SK-N-SH (cell line): ENCODE results near the gene CNIH3. TPM values are rescaled to one million over a fixed set of nuclear protein-coding genes. Genes with fewer than 3 reads are reported as not detected.
"Not testable (repeated sequence)": the region's sequence is repeated elsewhere in the genome, so short reads cannot be mapped to it uniquely, and the experiment has no call there.

Experiments
- CTCF ChIA-PET: fragments of 300-600, 350-600 bp; formaldehyde crosslinking; extraction: SDS; loops from one replicate; lab custom pipeline; 2021; lab: Yijun Ruan, JAX
- POLR2A ChIA-PET: fragments of 350-600 bp; sonication (Branson Sonifier 250); formaldehyde crosslinking; extraction: SDS; loops from one replicate; lab custom pipeline; 2020; ENCODE audit warnings: antibody characterized with exemption, inconsistent platforms; lab: Yijun Ruan, JAX
- DNase-seq: peaks from one replicate; pipeline ENCODE4 v3.0.0; 2012
- H2AFZ ChIP-seq: fragments of 200-600 bp; sonication (generic); 2 replicates; pipeline ENCODE4 v1.8.1; 2016; ENCODE audit warnings: antibody characterized with exemption, mild to moderate bottlenecking, low read depth
- H3F3A ChIP-seq: fragments of 200-600 bp; sonication (generic); replicated peaks from 2 replicates; pipeline ENCODE3; 2016; ENCODE audit warnings: antibody characterized with exemption, mild to moderate bottlenecking; ENCODE audit not compliant: insufficient read depth
- H3K27ac ChIP-seq, 2 experiments: fragments of 200-500 bp in 1 of 2; fragments of 200-600 bp in 1 of 2; sonication (Bioruptor generic) in 1 of 2; sonication (generic), shearing (Covaris generic) in 1 of 2; 2 replicates each; pipeline versions ENCODE4 v1.5.1 to v1.6.1; 2014 to 2016; ENCODE audit warnings: low read depth in 2 of 2, inconsistent platforms in 1 of 2, low read length in 1 of 2, mild to moderate bottlenecking in 1 of 2, mixed read lengths in 1 of 2
- H3K27me3 ChIP-seq: fragments of 200-600 bp; sonication (generic), shearing (Covaris generic); 2 replicates; pipeline ENCODE4 v1.6.1; 2016; ENCODE audit warnings: mixed run types; ENCODE audit not compliant: insufficient read depth
- H3K36me3 ChIP-seq, 2 experiments: fragments of 200-500 bp in 1 of 2; fragments of 200-600 bp in 1 of 2; sonication (Bioruptor generic) in 1 of 2; sonication (generic) in 1 of 2; replicated peaks in 1 of 2; 2 replicates each; pipeline versions ENCODE3 to v1.5.1; 2014 to 2016; ENCODE audit warnings: low read length in 1 of 2, mild to moderate bottlenecking in 1 of 2; ENCODE audit not compliant: insufficient read depth in 2 of 2, control insufficient read depth in 1 of 2
- H3K4me1 ChIP-seq, 2 experiments: fragments of 200-500 bp in 1 of 2; fragments of 200-600 bp in 1 of 2; sonication (Bioruptor generic) in 1 of 2; sonication (generic), shearing (Covaris generic) in 1 of 2; 2 replicates each; pipeline versions ENCODE4 v1.5.1 to v1.6.1; 2014 to 2016; ENCODE audit warnings: low read depth in 1 of 2, low read length in 1 of 2, mixed run types in 1 of 2; ENCODE audit not compliant: insufficient read depth in 2 of 2, control insufficient read depth in 1 of 2
- H3K4me2 ChIP-seq: fragments of 200-600 bp; sonication (generic), shearing (Covaris generic); 2 replicates; pipeline ENCODE4 v1.6.1; 2017; ENCODE audit warnings: mixed run types
- H3K4me3 ChIP-seq, 2 experiments: fragments of 200-500 bp in 1 of 2; fragments of 200-600 bp in 1 of 2; sonication (Bioruptor generic) in 1 of 2; sonication (generic), shearing (Covaris generic) in 1 of 2; 2 replicates each; pipeline versions ENCODE4 v1.5.1 to v1.8.1; 2014 to 2016; ENCODE audit warnings: low read depth in 2 of 2, inconsistent platforms in 1 of 2, low read length in 1 of 2, mild to moderate bottlenecking in 1 of 2, mixed read lengths in 1 of 2, moderate library complexity in 1 of 2
- H3K79me2 ChIP-seq: fragments of 200-600 bp; sonication (generic); 2 replicates; pipeline ENCODE4 v1.8.1; 2017; ENCODE audit warnings: mild to moderate bottlenecking; ENCODE audit not compliant: insufficient read depth
- H3K9ac ChIP-seq: fragments of 200-600 bp; sonication (generic); 2 replicates; pipeline ENCODE4 v1.6.1; 2017; ENCODE audit warnings: mixed run types
- H3K9me2 ChIP-seq: fragments of 200-600 bp; sonication (generic); 2 replicates; pipeline ENCODE4 v1.6.1; 2017; ENCODE audit warnings: mixed run types
- H3K9me3 ChIP-seq: fragments of 200-600 bp; sonication (generic); 2 replicates; pipeline ENCODE4 v1.6.1; 2017; ENCODE audit warnings: mixed run types, mild to moderate bottlenecking, moderate library complexity
- H4K20me1 ChIP-seq: fragments of 200-600 bp; sonication (generic); 2 replicates; pipeline ENCODE4 v1.6.1; 2017; ENCODE audit warnings: mild to moderate bottlenecking, mixed run types; ENCODE audit not compliant: insufficient read depth
- ELF1 ChIP-seq: IDR thresholded peaks from 2 replicates; pipeline ENCODE4 v1.4.0; 2012
- EZH2phosphoT487 ChIP-seq: fragments of 200-600 bp; sonication (generic); IDR thresholded peaks from 2 replicates; pipeline ENCODE4 v1.6.1; 2017; ENCODE audit warnings: low read depth, mixed run types, mild to moderate bottlenecking, antibody characterized with exemption, moderate library complexity, borderline replicate concordance
- FOXJ3 ChIP-seq: sonication (generic); formaldehyde crosslinking; IDR thresholded peaks from 2 replicates; pipeline ENCODE4 v1.5.1; 2020; ENCODE audit warnings: mild to moderate bottlenecking, missing genetic modification reagents
- FOXM1 ChIP-seq: IDR thresholded peaks from 2 replicates; pipeline ENCODE4 v1.4.0; 2012; ENCODE audit warnings: low read depth, mild to moderate bottlenecking
- MEF2A ChIP-seq: IDR thresholded peaks from 2 replicates; pipeline ENCODE4 v1.4.0; 2012; ENCODE audit warnings: low read depth, borderline replicate concordance
- POLR2AphosphoS5 ChIP-seq: IDR thresholded peaks from 2 replicates; pipeline ENCODE4 v1.6.1; 2012; ENCODE audit warnings: low read depth, low read length
- whole genome bisulfite sequencing: methylation state at CpG from one replicate; pipeline ENCODE4 v1.1.6; 2017; ENCODE audit warnings: low lambda C conversion rate; 5-methylcytosine and 5-hydroxymethylcytosine counted together
- polyA plus RNA-seq, 3 experiments: library from polyadenylated mRNA; depleted of rRNA; stranded (reverse); fragments of >200 nt; gene quantifications; 2 replicates each; pipeline ENCODE4 v1.2.3, GENCODE V29; 2012
- TF ChIP-seq, protein P1 (sequence below): IDR thresholded peaks from 2 replicates; pipeline ENCODE4 v1.6.1; 2012; ENCODE audit warnings: mild to moderate bottlenecking, low read depth, low read length, moderate library complexity
- TF ChIP-seq, protein P2 (sequence below): IDR thresholded peaks from 2 replicates; pipeline ENCODE4 v1.4.0; 2012; ENCODE audit warnings: low read depth, borderline replicate concordance
- TF ChIP-seq, protein P3 (sequence below): IDR thresholded peaks from 2 replicates; pipeline ENCODE4 v1.4.0; 2012; ENCODE audit warnings: low read depth, borderline replicate concordance

The CNIH3 gene
- polyA plus RNA-seq, 1 of the 3 experiments (the other 2 are of a cell fraction): 18.8 TPM

DNA sequence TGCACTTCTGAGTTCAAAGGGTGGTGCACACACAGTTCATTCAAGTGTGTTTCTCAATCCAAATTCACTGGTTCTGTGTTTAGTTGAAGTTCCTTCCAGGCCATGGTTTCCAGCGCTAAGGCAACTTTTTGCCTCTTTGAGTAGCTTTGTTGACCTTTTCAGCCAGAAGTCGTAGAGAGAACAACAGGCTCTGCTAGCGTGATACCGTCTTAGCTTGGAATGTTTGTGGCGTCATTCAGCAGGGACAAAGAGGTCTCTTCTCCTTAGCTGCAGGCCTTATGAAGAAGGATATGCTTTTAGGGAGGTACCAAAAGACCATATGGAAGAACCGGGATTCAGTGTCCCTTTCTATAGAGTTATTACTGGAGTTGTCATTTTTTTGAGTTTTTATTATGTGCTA, 65.7 kb downstream of the CNIH3 start:
- no peaks in the 10 kb centered on the region for H3K27me3 ChIP-seq
- H3K9ac ChIP-seq: no peak overlapping the region
- H3K4me2 ChIP-seq: no peak overlapping the region
- H3K4me3 ChIP-seq: no peak overlapping the region
- H3K79me2 ChIP-seq: peaks cover 3% of the 10 kb centered on the region; the same call in 1 of the 2 replicates
- peaks cover 0 to 13% of the 10 kb centered on the region in 2 experiments; a peak in 2 of 4 replicates for H3K4me1 ChIP-seq
- TF ChIP-seq FOXJ3: no peak
- no peak overlapping the region for H2AFZ ChIP-seq
- H4K20me1 ChIP-seq: peaks cover 4% of the 10 kb centered on the region; the same call in 1 of the 2 replicates
- peaks cover 4 to 20% of the 10 kb centered on the region in 2 experiments for H3K36me3 ChIP-seq
- no peak overlapping the region for H3K27ac ChIP-seq
- no peaks in the 10 kb centered on the region for H3K9me3 ChIP-seq
- ChIA-PET CTCF (interaction anchor here (1.0 kb wide), 2 partner anchors 169 to 170 kb away, joined by 3 to 5 read pairs; no protein-coding TSS in a partner anchor), POLR2A (no interaction called here)
- no peaks in the 10 kb centered on the region for H3F3A ChIP-seq
- no peak for DNase-seq
- WGBS: 91% methylated on average over 6 of the region's 6 CpGs
- H3K9me2 ChIP-seq: no peaks in the 10 kb centered on the region

DNA sequence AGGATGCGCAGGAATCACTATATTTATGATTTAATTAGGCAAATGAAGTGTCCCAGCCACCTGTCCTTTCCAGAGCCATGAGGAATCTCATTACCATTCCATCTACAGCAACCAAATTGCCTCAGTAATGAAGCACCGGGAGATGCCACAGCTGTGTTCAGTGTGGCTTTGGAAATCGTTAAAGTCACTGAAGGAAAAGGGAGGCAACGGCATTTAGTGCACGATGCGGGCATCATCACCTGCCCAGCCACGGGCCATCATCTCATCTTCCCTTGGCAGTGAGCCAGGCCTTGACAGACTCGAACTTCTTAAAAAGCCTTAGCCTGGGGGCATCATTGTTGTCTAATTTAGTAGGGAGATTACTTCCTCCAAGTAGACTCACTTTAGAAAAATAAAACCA, 67.8 kb downstream of the CNIH3 start:
- Histone ChIP-seq H4K20me1 (no peaks in the 10 kb centered on the region; the same call in 1 of the 2 replicates), H3K4me3 (no peak overlapping the region), H3K9me2 (no peaks in the 10 kb centered on the region), H3K9me3 (no peaks in the 10 kb centered on the region), H3K79me2 (peaks cover 3% of the 10 kb centered on the region), H3F3A (no peaks in the 10 kb centered on the region), H3K4me2 (no peak overlapping the region), H3K4me1 (peaks cover 0 to 13% of the 10 kb centered on the region in 2 experiments; a peak in 2 of 4 replicates), H3K36me3 (peaks cover 18 to 23% of the 10 kb centered on the region in 2 experiments)
- DNase-seq: no peak
- 55% methylated on average over 8 of the region's 8 CpGs for WGBS
- CTCF ChIA-PET: interaction anchor here (0.8 to 1.1 kb wide), 3 partner anchors 12 to 171 kb away, joined by 3 to 4 read pairs (median 4); no protein-coding TSS in a partner anchor
- POLR2A ChIA-PET: no interaction called here
- TF ChIP-seq POLR2AphosphoS5: no peak
- TF ChIP-seq, protein P1, sequence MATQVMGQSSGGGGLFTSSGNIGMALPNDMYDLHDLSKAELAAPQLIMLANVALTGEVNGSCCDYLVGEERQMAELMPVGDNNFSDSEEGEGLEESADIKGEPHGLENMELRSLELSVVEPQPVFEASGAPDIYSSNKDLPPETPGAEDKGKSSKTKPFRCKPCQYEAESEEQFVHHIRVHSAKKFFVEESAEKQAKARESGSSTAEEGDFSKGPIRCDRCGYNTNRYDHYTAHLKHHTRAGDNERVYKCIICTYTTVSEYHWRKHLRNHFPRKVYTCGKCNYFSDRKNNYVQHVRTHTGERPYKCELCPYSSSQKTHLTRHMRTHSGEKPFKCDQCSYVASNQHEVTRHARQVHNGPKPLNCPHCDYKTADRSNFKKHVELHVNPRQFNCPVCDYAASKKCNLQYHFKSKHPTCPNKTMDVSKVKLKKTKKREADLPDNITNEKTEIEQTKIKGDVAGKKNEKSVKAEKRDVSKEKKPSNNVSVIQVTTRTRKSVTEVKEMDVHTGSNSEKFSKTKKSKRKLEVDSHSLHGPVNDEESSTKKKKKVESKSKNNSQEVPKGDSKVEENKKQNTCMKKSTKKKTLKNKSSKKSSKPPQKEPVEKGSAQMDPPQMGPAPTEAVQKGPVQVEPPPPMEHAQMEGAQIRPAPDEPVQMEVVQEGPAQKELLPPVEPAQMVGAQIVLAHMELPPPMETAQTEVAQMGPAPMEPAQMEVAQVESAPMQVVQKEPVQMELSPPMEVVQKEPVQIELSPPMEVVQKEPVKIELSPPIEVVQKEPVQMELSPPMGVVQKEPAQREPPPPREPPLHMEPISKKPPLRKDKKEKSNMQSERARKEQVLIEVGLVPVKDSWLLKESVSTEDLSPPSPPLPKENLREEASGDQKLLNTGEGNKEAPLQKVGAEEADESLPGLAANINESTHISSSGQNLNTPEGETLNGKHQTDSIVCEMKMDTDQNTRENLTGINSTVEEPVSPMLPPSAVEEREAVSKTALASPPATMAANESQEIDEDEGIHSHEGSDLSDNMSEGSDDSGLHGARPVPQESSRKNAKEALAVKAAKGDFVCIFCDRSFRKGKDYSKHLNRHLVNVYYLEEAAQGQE: no peak
- no peak for TF ChIP-seq EZH2phosphoT487
- TF ChIP-seq FOXM1: no peak
- TF ChIP-seq, all 33 proteins: peak for 0
- H2AFZ ChIP-seq: no peak overlapping the region
- no peaks in the 10 kb centered on the region for H3K27me3 ChIP-seq
- no peak overlapping the region for H3K9ac ChIP-seq
- H3K27ac ChIP-seq: no peak overlapping the region

DNA sequence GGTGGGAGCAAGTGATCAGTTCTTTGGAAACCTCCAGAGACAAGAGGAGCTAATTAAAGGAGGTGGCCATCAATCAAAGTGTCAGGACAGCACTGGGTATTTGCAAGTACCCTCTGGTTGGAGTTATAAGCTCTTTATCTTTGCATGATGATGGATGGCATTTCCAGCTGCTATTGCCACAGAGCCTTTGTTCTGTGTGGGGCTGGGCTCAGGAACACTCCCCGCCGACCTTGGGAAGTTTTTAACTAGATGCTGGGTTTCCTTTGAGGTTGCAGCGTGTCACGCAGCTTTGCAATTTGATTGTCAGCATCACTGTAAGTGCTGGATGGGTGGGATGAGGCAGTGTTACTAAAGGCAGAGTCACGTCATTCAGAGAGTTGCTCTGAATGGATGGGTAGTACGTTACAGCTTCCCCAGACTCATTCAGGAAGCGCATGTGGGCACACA, 68.9 kb downstream of the CNIH3 start:
- no peak overlapping the region for H3K9ac ChIP-seq
- ChIA-PET CTCF (interaction anchor here (1.1 kb wide), 2 partner anchors 11 to 13 kb away, joined by 3 read pairs; no protein-coding TSS in a partner anchor), POLR2A (no interaction called here)
- H3K4me2 ChIP-seq: no peak overlapping the region
- H3K9me3 ChIP-seq: no peaks in the 10 kb centered on the region
- peaks cover 20 to 25% of the 10 kb centered on the region in 2 experiments for H3K36me3 ChIP-seq
- no peak overlapping the region for H3K27ac ChIP-seq
- WGBS: 95% methylated on average over 6 of the region's 7 CpGs
- peaks cover 3% of the 10 kb centered on the region for H3K79me2 ChIP-seq
- peaks cover 0 to 13% of the 10 kb centered on the region in 2 experiments; a peak in 2 of 4 replicates for H3K4me1 ChIP-seq
- TF ChIP-seq, protein P2, sequence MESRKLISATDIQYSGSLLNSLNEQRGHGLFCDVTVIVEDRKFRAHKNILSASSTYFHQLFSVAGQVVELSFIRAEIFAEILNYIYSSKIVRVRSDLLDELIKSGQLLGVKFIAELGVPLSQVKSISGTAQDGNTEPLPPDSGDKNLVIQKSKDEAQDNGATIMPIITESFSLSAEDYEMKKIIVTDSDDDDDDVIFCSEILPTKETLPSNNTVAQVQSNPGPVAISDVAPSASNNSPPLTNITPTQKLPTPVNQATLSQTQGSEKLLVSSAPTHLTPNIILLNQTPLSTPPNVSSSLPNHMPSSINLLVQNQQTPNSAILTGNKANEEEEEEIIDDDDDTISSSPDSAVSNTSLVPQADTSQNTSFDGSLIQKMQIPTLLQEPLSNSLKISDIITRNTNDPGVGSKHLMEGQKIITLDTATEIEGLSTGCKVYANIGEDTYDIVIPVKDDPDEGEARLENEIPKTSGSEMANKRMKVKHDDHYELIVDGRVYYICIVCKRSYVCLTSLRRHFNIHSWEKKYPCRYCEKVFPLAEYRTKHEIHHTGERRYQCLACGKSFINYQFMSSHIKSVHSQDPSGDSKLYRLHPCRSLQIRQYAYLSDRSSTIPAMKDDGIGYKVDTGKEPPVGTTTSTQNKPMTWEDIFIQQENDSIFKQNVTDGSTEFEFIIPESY: no peak
- TF ChIP-seq FOXJ3: no peak
- no peak for TF ChIP-seq ELF1
- no peak for TF ChIP-seq MEF2A
- TF ChIP-seq, protein P3, sequence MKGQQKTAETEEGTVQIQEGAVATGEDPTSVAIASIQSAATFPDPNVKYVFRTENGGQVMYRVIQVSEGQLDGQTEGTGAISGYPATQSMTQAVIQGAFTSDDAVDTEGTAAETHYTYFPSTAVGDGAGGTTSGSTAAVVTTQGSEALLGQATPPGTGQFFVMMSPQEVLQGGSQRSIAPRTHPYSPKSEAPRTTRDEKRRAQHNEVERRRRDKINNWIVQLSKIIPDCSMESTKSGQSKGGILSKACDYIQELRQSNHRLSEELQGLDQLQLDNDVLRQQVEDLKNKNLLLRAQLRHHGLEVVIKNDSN: no peak
- H4K20me1 ChIP-seq: no peaks in the 10 kb centered on the region; the same call in 1 of the 2 replicates
- DNase-seq: no peak
- H3K27me3 ChIP-seq: no peaks in the 10 kb centered on the region
- no peak overlapping the region for H3K4me3 ChIP-seq
- H3F3A ChIP-seq: no peaks in the 10 kb centered on the region
- H3K9me2 ChIP-seq: no peaks in the 10 kb centered on the region
- no peak overlapping the region for H2AFZ ChIP-seq

DNA sequence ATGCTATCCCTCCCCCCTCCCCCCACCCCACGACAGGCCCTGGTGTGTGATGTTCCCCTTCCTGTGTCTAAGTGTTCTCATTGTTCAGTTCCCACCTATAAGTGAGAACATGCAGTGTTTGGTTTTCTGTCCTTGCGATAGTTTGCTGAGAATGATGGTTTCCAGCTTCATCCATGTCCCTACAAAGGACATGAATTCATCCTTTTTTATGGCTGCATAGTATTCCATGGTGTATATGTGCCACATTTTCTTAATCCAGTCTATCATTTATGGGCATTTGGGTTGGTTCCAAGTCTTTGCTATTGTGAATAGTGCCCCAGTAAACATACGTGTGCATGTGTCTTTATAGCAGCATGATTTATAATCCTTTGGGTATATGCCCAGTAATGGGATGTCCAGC, 70.0 kb downstream of the CNIH3 start:
- DNase-seq, H3K9me2 ChIP-seq, H3K9ac ChIP-seq, H2AFZ ChIP-seq, H3K27ac ChIP-seq, POLR2A ChIA-PET, H3F3A ChIP-seq, H3K79me2 ChIP-seq, H3K9me3 ChIP-seq, H3K4me1 ChIP-seq, H3K4me2 ChIP-seq, H3K4me3 ChIP-seq, H4K20me1 ChIP-seq, H3K27me3 ChIP-seq: not testable (repeated sequence)
- WGBS: 87% methylated on average over 3 of the region's 3 CpGs
- peaks cover 20 to 25% of the 10 kb centered on the region in 2 experiments for H3K36me3 ChIP-seq
- CTCF ChIA-PET: interaction anchor here (0.6 to 1.1 kb wide), 2 partner anchors 12 to 224 kb away, joined by 3 read pairs; no protein-coding TSS in a partner anchor
